B cell (primary cell): ENCODE measurements around the gene GASK1B. TPM values are rescaled to one million over a fixed set of nuclear protein-coding genes. Genes with fewer than 3 reads are reported as not detected.

Source experiments
- ATAC-seq: fragments of 200-7000 bp; cut with Tn5 transposase; one replicate; pipeline ENCODE4 v1.10.0; 2021; ENCODE audit warnings: low read depth, mild to moderate bottlenecking, moderate number of reproducible peaks, moderate library complexity
- CTCF ChIA-PET: fragments of 350-600 bp; sonication (Branson Sonifier 250); formaldehyde crosslinking; loops from one replicate; lab custom pipeline; 2021; ENCODE audit warnings: antibody characterized with exemption, inconsistent platforms; lab: Charles Lee
- POLR2A ChIA-PET: fragments of 350-600 bp; sonication (Branson Sonifier 250); formaldehyde crosslinking; loops from one replicate; lab custom pipeline; 2021; ENCODE audit warnings: antibody characterized with exemption; lab: Charles Lee
- DNase-seq: peaks from one replicate; pipeline ENCODE4 v3.0.0; 2013
- H2AFZ ChIP-seq: 2 replicates; pipeline ENCODE4 v1.6.1; 2012; ENCODE audit warnings: mild to moderate bottlenecking, low read depth, low read length; ENCODE audit not compliant: insufficient read depth, poor library complexity, severe bottlenecking
- H3K27ac ChIP-seq, 2 donors: 1 replicate in 1 of 2; 2 replicates in 1 of 2; pipeline ENCODE4 v1.5.1; 2012 to 2013; ENCODE audit warnings: low read length in 2 of 2, mild to moderate bottlenecking in 2 of 2, moderate library complexity in 1 of 2
- H3K27me3 ChIP-seq, 4 experiments: fragments of 200-600 bp in 1 of 4; sonication (generic) in 1 of 4; replicated peaks in 1 of 4; 1 replicate in 2 of 4; 2 replicates in 2 of 4; pipeline versions ENCODE4 v1.6.1 to v1.7.0; 2013 to 2016; ENCODE audit warnings: low read length in 3 of 4, mild to moderate bottlenecking in 2 of 4, mixed read lengths in 1 of 4, moderate library complexity in 1 of 4; ENCODE audit not compliant: insufficient read depth in 4 of 4, control insufficient read depth in 3 of 4; ENCODE audit errors: control extremely low read depth in 1 of 4
- H3K36me3 ChIP-seq, 2 experiments: replicated peaks in 1 of 2; 1 replicate in 1 of 2; 2 replicates in 1 of 2; pipeline versions ENCODE4 v1.6.1 to v1.7.1; 2013; ENCODE audit warnings: low read length in 1 of 2; ENCODE audit not compliant: insufficient read depth in 2 of 2, control insufficient read depth in 1 of 2; ENCODE audit errors: control extremely low read depth in 1 of 2, extremely low read depth in 1 of 2
- H3K4me1 ChIP-seq, 2 donors: fragments of 200-600 bp in 1 of 2; sonication (generic) in 1 of 2; 1 replicate in 1 of 2; 2 replicates in 1 of 2; pipeline versions ENCODE4 v1.5.1 to v1.6.1; 2013 to 2017; ENCODE audit warnings: low read length in 2 of 2; ENCODE audit not compliant: control insufficient read depth in 2 of 2, insufficient read depth in 2 of 2
- H3K4me2 ChIP-seq: replicated peaks from 2 replicates; pipeline ENCODE3; 2012; ENCODE audit warnings: mild to moderate bottlenecking, low read depth, low read length; ENCODE audit not compliant: poor library complexity, severe bottlenecking
- H3K4me3 ChIP-seq, 5 experiments: fragments of 200-600 bp in 1 of 5; sonication (generic) in 1 of 5; 1 replicate in 3 of 5; 2 replicates in 2 of 5; pipeline versions ENCODE4 v1.5.1 to v1.7.0; 2011 to 2016; ENCODE audit warnings: low read length in 4 of 5, mild to moderate bottlenecking in 4 of 5, low read depth in 2 of 5, control low read depth in 1 of 5, moderate library complexity in 1 of 5; ENCODE audit not compliant: insufficient read depth in 1 of 5; ENCODE audit errors: control extremely low read depth in 1 of 5, extremely low read depth in 1 of 5
- H3K79me2 ChIP-seq: fragments of 200-600 bp; sonication (generic); one replicate; pipeline ENCODE4 v1.6.0; 2016; ENCODE audit warnings: low read length; ENCODE audit not compliant: control insufficient read depth, insufficient read depth
- H3K9ac ChIP-seq: fragments of 200-600 bp; sonication (generic); 2 replicates; pipeline ENCODE4 v1.6.1; 2017; ENCODE audit warnings: mild to moderate bottlenecking, low read length, moderate library complexity
- H3K9me3 ChIP-seq, 3 donors: one replicate each; pipeline versions ENCODE4 v1.6.1 to v1.7.1; 2013; ENCODE audit warnings: low read length in 2 of 3; ENCODE audit not compliant: control insufficient read depth in 2 of 3, insufficient read depth in 1 of 3; ENCODE audit errors: control extremely low read depth in 1 of 3
- H4K20me1 ChIP-seq: 2 replicates; pipeline ENCODE4 v1.6.0; 2012; ENCODE audit warnings: mild to moderate bottlenecking, low read length; ENCODE audit not compliant: insufficient read depth, control insufficient read depth, poor library complexity, severe bottlenecking
- H3K27ac Mint-ChIP-seq: one replicate; pipeline ENCODE4 v1.8.0; 2021; ENCODE audit warnings: mixed read lengths
- H3K27me3 Mint-ChIP-seq: one replicate; pipeline ENCODE4 v1.8.0; 2021; ENCODE audit warnings: mixed read lengths
- H3K4me1 Mint-ChIP-seq: one replicate; pipeline ENCODE4 v1.8.0; 2021; ENCODE audit warnings: mixed read lengths
- H3K4me3 Mint-ChIP-seq: one replicate; pipeline ENCODE4 v1.8.0; 2021; ENCODE audit warnings: mixed read lengths
- H3K9me3 Mint-ChIP-seq: one replicate; pipeline ENCODE4 v1.8.0; 2022; ENCODE audit warnings: mixed read lengths; ENCODE audit not compliant: insufficient read depth
- CTCF ChIP-seq: fragments of 200-600 bp; IDR thresholded peaks from one replicate; pipeline ENCODE4 v1.8.0; 2022; ENCODE audit warnings: antibody characterized with exemption, mild to moderate bottlenecking
- EZH2 ChIP-seq: IDR thresholded peaks from 2 replicates; pipeline ENCODE4 v1.6.1; 2012; ENCODE audit warnings: borderline replicate concordance, low read depth, mild to moderate bottlenecking, moderate library complexity, low read length; ENCODE audit not compliant: insufficient read depth, poor library complexity, severe bottlenecking
- WGBS: methylation state at CpG from one replicate; pipeline ENCODE4 v1.1.5; 2013; ENCODE audit warnings: missing lambda C conversion rate; ENCODE audit not compliant: insufficient coverage; 5-methylcytosine and 5-hydroxymethylcytosine counted together
- intact Hi-C: fragments of 100-400 bp; cut with micrococcal nuclease; formaldehyde crosslinking; loops from one replicate; pipeline ENCODE4 v1.10.0; 2022
- polyA plus RNA-seq: library from polyadenylated mRNA; depleted of rRNA; stranded (reverse); fragments of >200 nt; gene quantifications from 2 replicates; pipeline ENCODE4 v1.2.3, GENCODE V29; 2012
- total RNA-seq, 2 donors: library from RNA; stranded (reverse); fragments of 120-200 nt in 1 of 2; gene quantifications; 1 replicate in 1 of 2; 2 replicates in 1 of 2; pipeline versions ENCODE4 v1.2.3 to v1.2.4, GENCODE V29; 2013 to 2022

GASK1B gene
- total and polyA plus RNA-seq, 2 donors (not counting 1 experiment from before 2014, with no cell fraction given) = 0.27 to 0.39 TPM

DNA sequence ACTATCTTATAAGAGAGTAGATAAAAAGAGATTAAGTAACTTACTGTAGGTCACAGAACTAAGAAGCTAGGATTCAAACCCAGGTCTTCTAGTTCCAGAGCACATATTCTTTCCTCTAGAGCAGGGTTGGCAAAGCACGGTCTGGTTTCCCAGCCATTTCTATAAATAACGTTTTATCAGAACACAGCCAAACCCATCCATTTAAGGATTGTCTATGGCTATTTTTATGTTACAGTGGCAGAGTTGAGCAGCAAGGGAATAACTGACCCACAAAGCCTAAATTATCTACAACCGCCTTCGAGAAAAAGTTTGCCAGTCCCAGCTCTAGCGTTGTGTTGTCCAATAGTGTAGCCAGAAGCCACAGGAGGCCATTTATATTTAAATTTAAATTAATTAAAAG is 44.9 kb upstream of the GASK1B start:
- intact Hi-C loops = no loop called here
- H3K9me3 ChIP-seq = no peaks in the 10 kb centered on the region
- H3K36me3 ChIP-seq = no peaks in the 10 kb centered on the region
- H3K79me2 ChIP-seq = no peaks in the 10 kb centered on the region
- ATAC-seq (no peak), DNase-seq (no peak)
- no peaks in the 10 kb centered on the region for H3K9me3 Mint-ChIP-seq
- H3K4me3 Mint-ChIP-seq = no peak overlapping the region
- H3K27ac Mint-ChIP-seq = no peak overlapping the region
- POLR2A ChIA-PET = no interaction called here
- H3K4me1 Mint-ChIP-seq = no peaks in the 10 kb centered on the region
- CTCF ChIA-PET = no interaction called here
- TF ChIP-seq CTCF (no peak), EZH2 (no peak)
- no peaks in the 10 kb centered on the region for H3K27me3 ChIP-seq
- H3K27me3 Mint-ChIP-seq = peaks cover 6% of the 10 kb centered on the region
- no peak overlapping the region for H3K4me2 ChIP-seq
- H3K9ac ChIP-seq = no peak overlapping the region
- H3K27ac ChIP-seq = no peak overlapping the region
- H2AFZ ChIP-seq = no peak overlapping the region
- H3K4me1 ChIP-seq = no peaks in the 10 kb centered on the region
- H3K4me3 ChIP-seq = no peak overlapping the region
- no CpG with 5 or more reads among the region's 5 CpGs for WGBS
- H4K20me1 ChIP-seq = no peaks in the 10 kb centered on the region

GRCh38 chr4:158214856-158215255 is 42.0 kb upstream of the GASK1B start:
- TF ChIP-seq EZH2 = no peak
- no peak for TF ChIP-seq CTCF
- Histone ChIP-seq H3K27ac (no peak overlapping the region), H4K20me1 (no peaks in the 10 kb centered on the region), H3K4me1 (peaks cover 7 to 8% of the 10 kb centered on the region in 2 donors), H2AFZ (no peak overlapping the region), H3K4me3 (no peak overlapping the region), H3K9me3 (no peaks in the 10 kb centered on the region), H3K9ac (no peak overlapping the region), H3K36me3 (no peaks in the 10 kb centered on the region), H3K27me3 (peaks cover 0 to 7% (median 2%) of the 10 kb centered on the region in 4 experiments), H3K79me2 (no peaks in the 10 kb centered on the region), H3K4me2 (no peak overlapping the region)
- no CpG with 5 or more reads among the region's 1 CpG for WGBS
- Mint-ChIP-seq H3K4me1 (peaks cover 11% of the 10 kb centered on the region), H3K27me3 (peaks cover 18% of the 10 kb centered on the region), H3K27ac (no peak overlapping the region), H3K4me3 (no peak overlapping the region), H3K9me3 (no peaks in the 10 kb centered on the region)
- intact Hi-C loops = no loop called here
- ChIA-PET CTCF (no interaction called here), POLR2A (no interaction called here)
- no peak for ATAC-seq
- no peak for DNase-seq
